Choroid plexus epithelial cell (primary cell): Measurements from ENCODE around the gene HECTD2.

Experiments used
- DNase-seq: peaks from one replicate; pipeline ENCODE4 v3.0.0-alpha.2; 2010; ENCODE audit warnings: low read depth
- H3K4me3 ChIP-seq: 2 replicates; pipeline ENCODE4 v1.5.1; 2011; ENCODE audit warnings: low read depth, mild to moderate bottlenecking, control low read depth, low read length, moderate library complexity
- TF ChIP-seq, protein P1 (sequence below): conservative IDR thresholded peaks from 2 replicates; pipeline ENCODE4 v1.5.1; 2011; ENCODE audit warnings: low read depth, mild to moderate bottlenecking, control low read depth, inconsistent platforms, low read length, moderate library complexity

Gene HECTD2

DNA sequence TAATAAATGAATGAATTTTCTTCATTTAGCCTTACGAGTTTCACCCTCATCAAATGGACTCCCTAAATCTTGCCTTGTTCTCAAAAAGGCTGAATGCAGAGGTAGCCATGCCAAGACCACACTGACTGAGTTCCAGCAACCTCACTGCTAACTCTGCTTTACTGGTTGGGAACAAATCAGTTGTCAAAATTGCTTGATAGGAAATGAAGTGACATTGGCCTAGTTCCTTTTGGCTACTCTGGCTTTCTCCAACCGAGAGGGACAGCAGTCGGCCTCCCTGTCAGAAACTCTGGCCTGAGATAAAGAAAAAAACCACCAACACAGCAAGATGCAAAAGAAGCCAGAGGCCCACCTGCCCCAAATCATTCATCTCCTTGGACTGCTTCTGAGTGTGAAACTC lies 135.7 kb downstream of the HECTD2 start:
- no peak overlapping the region for H3K4me3 ChIP-seq
- DNase-seq = no peak
- TF ChIP-seq, protein P1, sequence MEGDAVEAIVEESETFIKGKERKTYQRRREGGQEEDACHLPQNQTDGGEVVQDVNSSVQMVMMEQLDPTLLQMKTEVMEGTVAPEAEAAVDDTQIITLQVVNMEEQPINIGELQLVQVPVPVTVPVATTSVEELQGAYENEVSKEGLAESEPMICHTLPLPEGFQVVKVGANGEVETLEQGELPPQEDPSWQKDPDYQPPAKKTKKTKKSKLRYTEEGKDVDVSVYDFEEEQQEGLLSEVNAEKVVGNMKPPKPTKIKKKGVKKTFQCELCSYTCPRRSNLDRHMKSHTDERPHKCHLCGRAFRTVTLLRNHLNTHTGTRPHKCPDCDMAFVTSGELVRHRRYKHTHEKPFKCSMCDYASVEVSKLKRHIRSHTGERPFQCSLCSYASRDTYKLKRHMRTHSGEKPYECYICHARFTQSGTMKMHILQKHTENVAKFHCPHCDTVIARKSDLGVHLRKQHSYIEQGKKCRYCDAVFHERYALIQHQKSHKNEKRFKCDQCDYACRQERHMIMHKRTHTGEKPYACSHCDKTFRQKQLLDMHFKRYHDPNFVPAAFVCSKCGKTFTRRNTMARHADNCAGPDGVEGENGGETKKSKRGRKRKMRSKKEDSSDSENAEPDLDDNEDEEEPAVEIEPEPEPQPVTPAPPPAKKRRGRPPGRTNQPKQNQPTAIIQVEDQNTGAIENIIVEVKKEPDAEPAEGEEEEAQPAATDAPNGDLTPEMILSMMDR = no peak

DNA sequence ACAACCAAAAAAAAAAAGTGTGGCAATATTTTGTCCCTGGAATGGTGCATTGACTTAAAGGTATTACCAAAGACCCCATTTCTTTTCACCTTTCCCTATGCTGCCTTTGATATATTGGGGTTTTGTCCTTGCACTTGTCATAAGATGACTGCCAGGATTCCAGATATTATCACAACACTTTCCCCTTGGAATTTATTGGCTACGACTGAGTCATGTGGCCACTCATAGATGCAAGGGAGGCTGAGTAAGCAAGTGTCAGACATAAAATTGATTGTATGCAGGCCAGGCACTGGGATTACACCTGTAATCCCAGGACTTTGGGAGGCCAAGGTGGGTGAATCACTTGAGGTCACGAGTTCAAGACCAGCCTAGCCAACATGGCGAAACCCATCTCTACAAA lies 139.1 kb downstream of the HECTD2 start:
- TF ChIP-seq, protein P1 = no peak
- H3K4me3 ChIP-seq = no peak overlapping the region
- no peak for DNase-seq

DNA sequence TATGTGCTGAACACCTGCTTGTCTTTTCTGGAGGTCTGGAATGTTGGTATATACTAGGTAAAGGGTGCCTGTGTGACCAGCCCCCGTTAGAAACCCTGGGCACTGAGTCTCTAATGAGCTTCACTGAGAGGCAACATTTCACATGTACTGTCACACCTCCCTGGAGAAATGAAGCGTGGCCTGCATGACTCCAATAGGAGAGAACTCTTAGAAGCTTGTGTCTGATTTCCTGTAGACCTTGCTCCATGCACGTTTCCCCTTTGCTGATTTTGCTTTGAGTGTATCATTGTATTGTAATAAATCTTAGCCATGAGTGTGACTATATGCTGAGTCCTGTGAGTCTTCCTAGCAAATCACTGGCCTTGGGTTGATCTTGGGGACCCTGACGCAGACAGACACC lies 139.9 kb downstream of the HECTD2 start:
- H3K4me3 ChIP-seq = no peak overlapping the region
- TF ChIP-seq, protein P1 = no peak
- no peak for DNase-seq

DNA sequence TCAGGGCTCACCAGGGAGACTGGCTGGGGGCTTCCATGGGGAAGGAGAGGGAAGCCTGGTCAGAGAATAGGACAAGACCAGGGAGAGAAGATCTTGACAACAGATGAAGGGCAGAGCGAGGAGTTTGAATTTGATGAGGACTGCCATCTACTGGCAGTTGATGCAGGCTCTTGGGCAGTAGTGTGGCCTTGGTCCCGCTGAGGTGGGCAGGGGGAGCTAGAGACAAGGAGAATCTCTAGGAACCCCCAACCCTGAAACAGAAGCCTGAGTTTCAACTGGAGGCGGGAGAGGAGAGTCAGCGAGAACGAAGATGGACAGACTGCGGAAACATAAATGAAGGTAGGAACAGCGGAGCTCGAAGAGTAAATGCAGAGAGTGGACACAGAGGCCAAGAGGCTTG lies 141.7 kb downstream of the HECTD2 start:
- peak; percentile 93 for DNase-seq
- no peak overlapping the region for H3K4me3 ChIP-seq
- TF ChIP-seq, protein P1 = peak; percentile 99

DNA sequence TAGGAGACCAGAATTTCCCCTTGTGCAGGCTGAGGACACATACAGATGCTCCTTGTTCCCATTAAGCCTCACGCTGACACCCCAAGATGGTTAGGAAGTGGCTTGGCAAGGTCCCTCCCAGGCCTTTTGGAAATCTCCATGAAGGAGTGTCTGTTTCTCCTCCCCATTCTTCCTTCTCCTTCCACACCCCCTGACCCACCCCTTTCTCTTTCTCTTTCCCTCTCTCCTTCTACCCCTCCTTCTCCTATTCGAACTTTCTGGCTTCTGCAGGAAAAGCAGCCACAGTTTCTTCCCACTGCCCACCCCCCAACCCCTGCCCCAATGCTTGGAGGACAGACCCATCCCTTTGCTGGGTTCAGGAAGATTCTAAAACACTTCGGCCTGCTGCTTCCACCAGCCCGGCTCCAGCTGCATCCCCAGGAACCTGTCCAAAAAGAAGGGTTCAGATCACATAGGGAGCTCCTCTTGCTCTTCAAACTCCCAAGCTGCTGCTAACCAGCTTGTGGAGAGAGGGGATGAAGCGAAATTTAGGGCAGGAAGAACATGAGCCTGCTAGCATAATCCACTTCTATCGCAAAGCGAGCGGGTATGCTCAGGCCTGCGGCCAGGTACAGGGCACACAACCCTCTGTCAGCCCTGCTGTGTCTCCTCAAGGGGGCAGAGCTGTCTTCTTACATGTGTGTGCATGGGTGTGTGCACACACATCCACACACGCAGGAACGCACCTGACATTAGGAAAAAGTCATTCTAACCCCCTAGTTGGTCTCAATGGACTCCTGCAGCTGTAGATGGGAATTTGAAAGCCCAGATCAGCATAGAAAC lies 142.3 kb downstream of the HECTD2 start:
- TF ChIP-seq, protein P1 = peak; percentile 78
- peak; percentile 49 for DNase-seq
- no peak overlapping the region for H3K4me3 ChIP-seq

DNA sequence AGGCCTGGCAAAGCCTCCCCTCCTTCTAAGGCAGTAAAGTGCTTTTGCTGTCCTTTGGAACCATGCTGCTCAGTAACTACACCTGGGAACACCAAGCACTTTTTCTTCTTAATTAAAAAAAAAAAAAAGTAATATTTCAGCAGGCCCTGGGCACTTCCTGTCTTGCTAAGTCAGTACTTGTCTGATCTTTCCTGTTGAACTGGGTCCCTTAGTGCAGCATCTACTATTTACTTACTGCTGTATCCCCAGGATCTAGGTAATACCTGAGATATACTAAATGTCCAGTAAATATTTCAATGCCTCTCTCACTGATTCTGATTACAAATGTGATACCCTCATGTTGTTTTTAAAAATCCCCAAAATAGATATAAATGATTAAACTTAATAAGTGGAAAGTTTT lies 145.3 kb downstream of the HECTD2 start:
- TF ChIP-seq, protein P1 = no peak
- H3K4me3 ChIP-seq = no peak overlapping the region
- DNase-seq = no peak
